ENCODE data around the gene EMSY. TPM values are rescaled to one million over a fixed set of nuclear protein-coding genes. Genes with fewer than 3 reads are reported as not detected.

The EMSY gene
- total and polyA plus RNA-seq, 8 donors: 18.2 to 43.9 (median 36.9) TPM

DNA sequence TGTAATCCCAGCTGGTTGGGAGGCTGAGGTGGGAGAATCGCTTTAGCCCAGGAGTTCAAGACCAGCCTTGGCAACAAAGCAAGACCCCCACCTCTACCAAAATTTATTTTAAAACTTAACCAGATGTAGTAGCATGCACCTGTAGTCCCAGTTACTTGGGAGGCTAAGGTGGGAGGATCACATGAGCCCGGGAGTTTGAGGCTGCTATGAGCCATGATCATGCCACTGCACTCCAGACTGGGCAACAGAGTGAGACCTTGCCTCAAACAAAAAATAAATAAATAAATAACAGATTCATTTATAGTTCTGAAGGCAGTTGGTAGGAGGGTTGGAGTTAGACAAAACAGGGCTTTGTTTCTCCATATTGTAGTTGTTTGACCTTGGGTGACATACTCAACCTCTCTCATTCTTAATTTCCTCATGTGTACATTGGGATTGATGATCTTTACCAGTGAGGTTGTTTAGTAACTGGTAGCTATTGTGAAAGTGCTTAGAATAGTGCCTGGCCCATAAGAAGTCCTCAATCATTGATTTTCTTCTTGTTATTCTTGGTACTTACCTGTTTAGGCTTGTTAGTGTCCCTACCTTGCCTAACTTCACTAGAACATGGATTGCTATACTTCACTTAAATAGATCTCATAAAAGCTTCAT, 79.1 kb downstream of the EMSY start:
- H3K9me3 ChIP-seq: no peaks in the 10 kb centered on the region
- DNase-seq: no peak
- peaks cover 0 to 35% of the 10 kb centered on the region in 2 donors for H3K36me3 ChIP-seq
- intact Hi-C loops (cut with DNase I): no loop called here
- H3K27ac ChIP-seq: no peak overlapping the region
- no peaks in the 10 kb centered on the region for H3K4me1 ChIP-seq
- no peak overlapping the region for H3K4me3 ChIP-seq
- H3K27me3 ChIP-seq: no peaks in the 10 kb centered on the region
- TF ChIP-seq, protein P1, sequence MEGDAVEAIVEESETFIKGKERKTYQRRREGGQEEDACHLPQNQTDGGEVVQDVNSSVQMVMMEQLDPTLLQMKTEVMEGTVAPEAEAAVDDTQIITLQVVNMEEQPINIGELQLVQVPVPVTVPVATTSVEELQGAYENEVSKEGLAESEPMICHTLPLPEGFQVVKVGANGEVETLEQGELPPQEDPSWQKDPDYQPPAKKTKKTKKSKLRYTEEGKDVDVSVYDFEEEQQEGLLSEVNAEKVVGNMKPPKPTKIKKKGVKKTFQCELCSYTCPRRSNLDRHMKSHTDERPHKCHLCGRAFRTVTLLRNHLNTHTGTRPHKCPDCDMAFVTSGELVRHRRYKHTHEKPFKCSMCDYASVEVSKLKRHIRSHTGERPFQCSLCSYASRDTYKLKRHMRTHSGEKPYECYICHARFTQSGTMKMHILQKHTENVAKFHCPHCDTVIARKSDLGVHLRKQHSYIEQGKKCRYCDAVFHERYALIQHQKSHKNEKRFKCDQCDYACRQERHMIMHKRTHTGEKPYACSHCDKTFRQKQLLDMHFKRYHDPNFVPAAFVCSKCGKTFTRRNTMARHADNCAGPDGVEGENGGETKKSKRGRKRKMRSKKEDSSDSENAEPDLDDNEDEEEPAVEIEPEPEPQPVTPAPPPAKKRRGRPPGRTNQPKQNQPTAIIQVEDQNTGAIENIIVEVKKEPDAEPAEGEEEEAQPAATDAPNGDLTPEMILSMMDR (IDR thresholded peaks at IDR 0.05): no peak
- ATAC-seq: no peak

DNA sequence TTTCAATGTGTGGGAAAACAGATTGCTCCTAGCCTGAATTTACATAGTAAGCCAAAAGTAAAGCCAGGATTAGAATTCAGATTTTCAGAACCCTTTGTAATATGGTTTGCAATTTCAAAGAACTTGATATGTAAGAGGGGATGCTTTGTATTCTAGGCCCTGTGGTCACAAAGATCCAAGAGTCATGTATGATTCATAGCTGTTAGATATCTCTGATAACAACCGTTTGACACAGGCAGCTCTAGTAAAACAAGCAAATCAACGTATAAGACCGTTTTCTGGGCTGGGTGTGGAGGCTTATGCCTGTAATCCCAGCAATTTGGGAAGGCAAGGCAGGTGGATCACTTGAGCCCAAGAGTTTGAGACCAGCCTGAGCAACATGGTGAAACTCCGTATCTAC, 79.6 kb downstream of the EMSY start:
- ATAC-seq: no peak
- Histone ChIP-seq H3K9me3 (no peaks in the 10 kb centered on the region), H3K4me1 (no peaks in the 10 kb centered on the region), H3K36me3 (peaks cover 0 to 35% of the 10 kb centered on the region in 2 donors), H3K27me3 (no peaks in the 10 kb centered on the region), H3K4me3 (no peak overlapping the region), H3K27ac (no peak overlapping the region)
- TF ChIP-seq, protein P1 (IDR thresholded peaks at IDR 0.05): no peak
- intact Hi-C loops (cut with DNase I): no loop called here
- no peak for DNase-seq

DNA sequence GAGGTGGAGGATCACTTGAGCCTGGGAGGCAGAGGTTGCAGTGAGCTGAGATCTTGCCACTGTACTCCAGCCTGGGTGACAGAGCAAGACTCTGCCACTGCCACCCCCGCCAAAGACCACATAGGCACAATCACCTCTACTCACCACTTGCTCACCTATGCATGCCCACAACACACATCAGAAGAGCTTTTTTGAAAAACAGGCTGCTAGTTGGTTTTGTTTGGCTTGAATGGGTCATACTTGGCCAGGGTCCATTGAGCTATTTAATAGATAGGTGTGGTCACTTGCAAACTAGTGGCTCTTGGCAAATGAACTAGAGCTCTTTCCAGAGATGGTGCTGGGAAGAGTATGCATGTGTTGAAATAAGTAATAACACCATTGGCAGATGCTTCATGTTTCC, 80.1 kb downstream of the EMSY start:
- intact Hi-C loops (cut with DNase I): no loop called here
- Histone ChIP-seq H3K36me3 (peaks cover 0 to 37% of the 10 kb centered on the region in 2 donors), H3K4me1 (no peaks in the 10 kb centered on the region), H3K27ac (no peak overlapping the region), H3K27me3 (no peaks in the 10 kb centered on the region), H3K9me3 (no peaks in the 10 kb centered on the region), H3K4me3 (no peak overlapping the region)
- ATAC-seq (peak; percentile 86), DNase-seq (peak in 1 of 4 donors; percentile 27)
- TF ChIP-seq, protein P1 (IDR thresholded peaks at IDR 0.05): no peak

DNA sequence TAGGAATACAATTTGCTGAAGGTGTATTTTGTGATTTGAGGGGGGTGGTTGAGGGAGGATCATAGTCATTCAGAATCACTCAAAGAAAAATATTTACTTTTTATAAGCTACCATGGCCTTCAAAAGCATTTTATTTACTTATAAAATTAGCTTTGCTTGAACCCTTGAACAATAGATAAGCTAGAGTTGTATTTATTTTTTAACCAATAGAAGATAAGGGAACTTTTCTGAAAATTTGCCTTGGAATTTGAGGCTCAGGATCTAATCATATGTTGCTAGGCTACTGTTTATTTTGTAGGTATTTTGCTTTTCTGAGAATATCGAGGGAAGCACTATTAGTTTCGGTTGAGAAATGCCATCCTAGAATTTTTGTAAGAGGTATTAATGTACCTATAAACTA, 82.1 kb downstream of the EMSY start:
- Histone ChIP-seq H3K27me3 (no peaks in the 10 kb centered on the region), H3K4me3 (no peak overlapping the region), H3K4me1 (no peaks in the 10 kb centered on the region), H3K27ac (no peak overlapping the region), H3K36me3 (peaks cover 0 to 53% of the 10 kb centered on the region in 2 donors), H3K9me3 (no peaks in the 10 kb centered on the region)
- intact Hi-C loops (cut with DNase I): no loop called here
- DNase-seq (no peak), ATAC-seq (no peak)
- TF ChIP-seq, protein P1 (IDR thresholded peaks at IDR 0.05): no peak

DNA sequence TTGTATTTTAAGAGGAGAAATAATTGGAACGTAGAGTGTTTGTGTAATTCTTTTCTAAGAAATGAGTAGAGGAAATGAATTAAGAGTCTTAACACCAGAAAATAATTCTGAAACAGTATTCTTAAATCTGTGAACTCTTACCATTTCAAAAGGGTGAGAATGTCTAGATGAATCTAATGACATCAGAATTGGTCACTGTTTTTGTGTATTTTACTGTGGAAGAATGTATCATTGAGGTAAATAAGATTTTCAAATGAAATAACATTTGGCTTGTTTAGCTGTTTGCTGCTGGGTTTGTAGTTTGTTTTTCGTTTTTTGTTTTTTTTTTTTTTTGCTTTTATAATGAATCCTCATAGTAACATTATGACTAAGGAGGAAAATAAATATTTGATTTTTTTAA, 97.6 kb downstream of the EMSY start:
- H3K4me1 ChIP-seq: no peaks in the 10 kb centered on the region
- ATAC-seq (no peak), DNase-seq (no peak)
- no peaks in the 10 kb centered on the region for H3K9me3 ChIP-seq
- H3K4me3 ChIP-seq: no peak overlapping the region
- H3K36me3 ChIP-seq: peaks cover 0 to 81% of the 10 kb centered on the region in 2 donors
- TF ChIP-seq, protein P1 (IDR thresholded peaks at IDR 0.05): no peak
- H3K27me3 ChIP-seq: no peaks in the 10 kb centered on the region
- no peak overlapping the region for H3K27ac ChIP-seq
- intact Hi-C loops (cut with DNase I): no loop called here

All from left lung (tissue), 10 donors.